C1 segment of cervical spinal cord (tissue), 14 donors: ENCODE measurements around the gene KRT81.

ENCODE experiments used
- DNase-seq, 14 donors: peaks; one replicate each; lab custom pipeline; 2025; lab: John Stamatoyannopoulos, UW

KRT81 gene

GRCh38 chr12:52291267-52291935 is at the start of gene KRT81:
Gene KRT81 (minus strand): TSS chr12:52291534. CDS start chr12:52291465, 69 bp downstream.
- no peak for DNase-seq

DNA sequence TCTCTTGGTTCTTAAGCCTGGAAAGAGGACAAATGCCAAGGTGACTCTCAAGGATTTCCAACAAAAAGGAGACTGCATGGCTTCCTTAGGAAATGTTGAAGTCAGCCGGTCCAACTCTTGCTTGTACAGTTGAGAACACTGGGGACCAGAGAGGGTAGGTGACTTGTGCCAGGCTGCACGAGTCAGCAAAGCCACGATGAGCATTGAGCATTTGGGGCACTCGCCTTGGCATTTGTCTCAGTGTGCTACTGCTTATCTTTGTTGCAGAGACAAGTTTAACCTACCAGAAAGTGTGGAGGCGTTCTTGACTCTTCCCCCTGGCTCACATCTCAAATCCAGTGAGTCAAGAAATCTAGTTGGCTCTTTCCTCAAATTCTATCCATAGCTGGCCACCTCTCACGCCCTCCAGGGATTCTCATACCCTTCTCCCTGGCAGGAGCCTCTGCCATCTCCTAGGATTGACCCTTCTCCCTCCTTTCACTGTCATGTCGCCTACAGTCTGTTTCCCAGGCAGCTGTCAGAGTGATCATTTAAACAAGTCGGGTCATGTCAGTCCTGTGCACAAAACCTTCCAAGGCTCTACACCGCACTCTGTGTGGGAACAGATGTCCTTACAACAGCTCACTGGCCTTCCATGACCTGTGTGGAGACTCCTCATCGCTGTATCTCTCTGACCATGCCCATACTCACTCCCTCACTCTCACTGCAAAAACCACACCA is 47.1 kb upstream of the KRT81 start:
- DNase-seq = no peak

DNA sequence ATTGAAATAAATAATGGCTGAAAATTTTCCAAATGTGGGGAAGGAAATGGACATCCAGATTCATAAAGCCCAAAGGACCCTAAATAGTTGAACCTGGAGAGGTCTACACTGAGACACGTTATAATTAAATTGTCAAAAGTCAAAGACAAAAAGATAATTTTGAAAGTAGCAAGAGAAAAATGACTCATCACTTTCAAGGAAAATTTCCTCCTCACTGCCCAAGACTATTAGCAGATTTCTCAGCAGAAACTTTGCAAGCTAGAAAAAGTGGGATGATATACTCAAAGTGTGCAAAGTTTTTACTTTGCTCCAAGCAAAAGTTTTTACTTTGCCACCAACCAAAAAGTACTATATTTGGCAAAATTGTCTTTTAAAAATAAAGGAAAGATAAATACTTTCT is 45.7 kb upstream of the KRT81 start:
- DNase-seq = no peak

GRCh38 chr12:52336641-52337040 is 45.3 kb upstream of the KRT81 start:
- no peak for DNase-seq

DNA sequence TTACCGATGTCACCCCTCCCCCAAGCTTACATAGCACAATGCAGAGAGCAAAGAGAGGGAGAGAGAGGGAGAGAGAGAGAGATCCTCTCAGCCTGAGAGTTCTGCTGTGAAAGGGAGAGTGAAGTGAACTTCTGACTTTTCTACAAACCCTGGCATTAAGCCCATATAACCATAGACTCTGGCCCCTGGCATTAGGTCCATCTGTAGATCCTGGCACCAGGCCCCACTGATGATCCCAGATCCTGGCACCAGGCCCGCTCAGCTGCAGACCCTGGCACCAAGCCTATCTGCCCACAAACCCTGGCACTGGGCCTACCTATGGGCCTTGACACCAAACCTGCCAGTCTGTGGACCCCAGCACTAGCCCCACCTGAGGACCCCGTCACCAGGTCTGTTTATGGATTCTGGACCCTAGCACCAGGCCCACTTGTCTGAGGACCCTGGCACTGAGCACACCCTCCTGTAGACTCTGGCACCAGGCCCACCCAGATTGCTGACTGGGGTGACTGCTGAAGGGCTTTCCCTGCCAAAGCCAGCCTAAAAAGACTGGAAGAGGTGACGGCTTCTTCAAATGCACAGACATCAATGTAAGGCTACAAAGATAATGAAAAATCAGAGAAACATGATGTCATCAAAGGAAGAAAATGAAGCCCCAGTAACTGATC is 44.4 kb upstream of the KRT81 start:
- DNase-seq = no peak

GRCh38 chr12:52334185-52334584 is 42.9 kb upstream of the KRT81 start:
- DNase-seq = no peak

GRCh38 chr12:52333321-52333720 is 42.0 kb upstream of the KRT81 start:
- DNase-seq = no peak

DNA sequence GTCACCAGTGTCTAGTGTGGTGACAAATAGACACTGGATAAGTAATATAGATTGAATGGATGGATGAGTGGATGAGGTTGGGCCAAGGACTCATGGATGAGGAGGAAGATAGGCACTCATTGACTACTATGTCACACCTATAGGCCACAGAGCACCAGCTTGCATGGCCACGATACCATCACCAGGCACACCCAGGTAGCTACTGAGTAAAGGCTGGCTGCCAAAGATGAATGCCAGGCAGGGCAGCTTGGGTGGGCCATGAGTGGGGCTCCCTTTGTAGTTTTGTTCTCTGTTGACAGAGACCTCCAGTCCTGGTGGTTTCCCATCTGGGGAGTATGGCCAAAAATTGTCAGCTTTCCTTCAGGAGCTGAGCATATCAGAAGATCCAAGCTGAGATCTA is 41.0 kb upstream of the KRT81 start:
- DNase-seq = no peak

DNA sequence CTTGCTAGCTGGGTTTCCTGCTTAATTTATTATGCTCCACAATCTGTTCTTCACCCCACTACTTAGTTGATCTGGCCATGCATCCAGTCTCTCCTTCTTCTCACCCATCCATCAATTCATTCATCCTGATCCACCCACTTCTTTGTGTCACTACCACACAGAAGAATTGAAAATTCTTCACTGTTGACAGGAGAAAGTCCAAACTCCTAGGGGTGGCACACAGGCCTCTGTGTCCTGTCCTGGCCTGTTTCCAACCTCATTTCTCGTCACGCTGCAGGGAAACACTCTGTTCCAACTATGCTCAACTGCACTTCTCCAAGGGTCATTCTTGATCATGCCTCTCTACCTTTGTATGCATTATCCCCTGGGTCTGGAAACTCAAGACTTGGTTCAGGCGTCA is 40.5 kb upstream of the KRT81 start:
- DNase-seq = no peak

DNA sequence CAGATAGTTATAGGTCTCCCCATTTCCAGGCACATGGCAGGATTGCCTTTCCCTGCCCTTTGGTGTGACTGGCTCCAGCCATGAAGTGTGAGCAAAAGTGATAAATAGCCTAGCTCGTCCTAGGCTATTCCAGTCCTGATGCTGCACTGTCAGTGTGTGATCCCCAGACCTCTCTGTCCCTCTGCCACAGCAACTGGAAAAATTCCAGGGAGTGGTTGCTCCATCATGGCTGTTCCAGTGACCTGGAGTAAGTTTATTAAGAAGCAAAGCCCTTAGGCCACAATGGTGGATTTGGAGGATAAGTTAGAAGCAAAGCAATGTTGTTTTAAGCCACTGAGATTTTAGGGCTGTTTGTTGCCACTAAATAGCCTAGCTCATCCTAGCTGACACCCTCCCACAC is 39.7 kb upstream of the KRT81 start:
- DNase-seq = no peak

DNA sequence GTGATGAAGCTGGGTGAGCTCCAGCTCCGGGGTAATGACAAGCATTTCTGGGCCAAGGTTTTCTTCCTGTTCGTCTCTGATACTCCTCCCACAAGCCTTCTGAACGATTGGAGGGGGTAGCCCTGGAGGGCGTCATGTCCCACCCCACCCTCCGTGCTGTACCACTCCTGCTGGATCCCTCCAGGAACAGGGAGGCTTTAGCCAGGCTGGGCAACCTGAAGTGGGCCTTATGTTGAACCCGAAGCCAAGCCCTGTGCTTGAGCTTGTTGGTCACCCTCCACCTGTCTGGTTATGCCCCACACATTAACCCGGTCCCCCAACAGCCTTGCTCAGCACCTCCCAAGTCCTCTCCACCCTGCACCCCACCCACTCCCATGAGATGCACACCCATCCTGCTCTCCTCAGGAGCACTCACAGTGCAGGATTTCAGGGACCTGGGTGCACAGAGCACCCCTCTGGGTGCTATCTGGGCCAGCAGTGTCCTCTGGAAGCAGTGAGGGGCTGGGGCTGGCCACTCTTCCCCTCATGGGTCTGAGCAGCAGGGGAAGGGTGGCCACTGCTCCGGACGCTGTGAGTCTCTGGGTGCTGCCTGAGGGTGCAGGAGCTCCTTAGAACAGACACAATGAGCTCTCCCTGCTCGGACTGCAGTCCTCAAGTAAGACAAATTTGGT is 36.6 kb upstream of the KRT81 start:
- no peak for DNase-seq

- peak in 11 of 14 donors; percentile 22 to 55 (median 38) for DNase-seq
Measured at GRCh38 chr12:52327052-52327829, 35.9 kb upstream of the KRT81 start.

DNA sequence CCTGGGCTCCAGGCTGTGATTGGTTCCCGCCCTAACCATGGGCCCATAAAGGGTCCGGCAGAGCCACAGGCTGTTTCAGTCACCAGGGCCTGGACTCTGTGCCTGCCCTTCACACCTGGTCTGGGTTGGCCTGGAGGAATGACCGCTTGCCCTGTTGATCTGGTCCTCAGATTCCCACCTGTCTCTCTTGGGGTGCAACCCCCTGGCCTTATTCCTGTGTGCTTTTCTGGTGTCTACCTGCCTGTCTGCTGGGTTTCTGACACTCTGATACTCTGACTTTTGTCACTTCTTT is 32.8 kb upstream of the KRT81 start:
- DNase-seq = no peak

GRCh38 chr12:52323416-52324152 is 32.2 kb upstream of the KRT81 start:
- DNase-seq = no peak

GRCh38 chr12:52323001-52323400 is 31.7 kb upstream of the KRT81 start:
- no peak for DNase-seq

- no peak for DNase-seq
Measured at GRCh38 chr12:52322069-52322468, 30.7 kb upstream of the KRT81 start.

DNA sequence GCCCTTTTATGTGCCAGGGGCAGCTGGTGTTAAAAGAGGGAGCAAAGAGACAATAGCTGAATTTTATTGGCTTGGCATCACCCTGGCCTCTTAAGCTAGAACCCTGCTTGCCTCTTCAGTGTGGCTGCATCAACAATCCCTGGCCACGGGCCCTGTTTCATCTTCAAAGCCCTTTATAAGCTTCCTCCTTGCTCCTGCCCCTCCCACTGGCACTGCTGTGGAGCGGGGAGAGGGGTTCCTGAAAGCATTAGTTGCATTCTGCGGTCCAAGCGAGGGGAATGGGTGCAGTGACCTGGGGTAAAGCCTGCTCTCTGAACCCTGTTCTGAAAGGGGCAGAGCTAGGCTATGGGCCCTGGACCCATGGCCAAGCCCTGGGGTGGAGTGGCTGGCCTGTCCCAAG is 30.1 kb upstream of the KRT81 start:
- peak in 8 of 14 donors; percentile 4 to 40 (median 16) for DNase-seq

GRCh38 chr12:52320784-52321400 is 29.6 kb upstream of the KRT81 start, which contains the start of gene KRT83:
Gene KRT83 (minus strand): TSS chr12:52321398. CDS start chr12:52321335, 63 bp downstream.
- no peak for DNase-seq

DNA sequence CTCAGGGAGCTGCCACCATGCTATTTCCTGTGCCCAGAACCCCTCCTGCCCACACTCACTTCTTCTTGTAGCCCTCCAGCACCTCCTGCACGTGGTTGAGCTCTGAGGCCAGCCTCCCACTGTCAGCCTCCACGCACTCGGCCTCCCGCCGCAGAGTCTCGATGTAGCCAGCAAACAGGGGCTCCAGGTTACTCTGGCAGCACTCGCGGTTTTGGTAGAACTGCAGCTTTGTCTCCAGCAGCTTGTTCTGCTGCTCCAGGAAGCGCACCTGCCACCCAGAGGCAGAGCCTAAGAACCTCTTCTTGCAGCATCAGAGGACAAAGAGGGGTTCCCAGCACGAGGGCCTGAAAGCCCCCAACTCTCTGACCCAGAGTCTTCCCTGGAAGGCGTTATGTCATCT is 27.8 kb upstream of the KRT81 start:
- no peak for DNase-seq

- no peak for DNase-seq
Measured at GRCh38 chr12:52318241-52318990, 27.1 kb upstream of the KRT81 start.
